ENCODE measurements around the gene NKD2.

DNA sequence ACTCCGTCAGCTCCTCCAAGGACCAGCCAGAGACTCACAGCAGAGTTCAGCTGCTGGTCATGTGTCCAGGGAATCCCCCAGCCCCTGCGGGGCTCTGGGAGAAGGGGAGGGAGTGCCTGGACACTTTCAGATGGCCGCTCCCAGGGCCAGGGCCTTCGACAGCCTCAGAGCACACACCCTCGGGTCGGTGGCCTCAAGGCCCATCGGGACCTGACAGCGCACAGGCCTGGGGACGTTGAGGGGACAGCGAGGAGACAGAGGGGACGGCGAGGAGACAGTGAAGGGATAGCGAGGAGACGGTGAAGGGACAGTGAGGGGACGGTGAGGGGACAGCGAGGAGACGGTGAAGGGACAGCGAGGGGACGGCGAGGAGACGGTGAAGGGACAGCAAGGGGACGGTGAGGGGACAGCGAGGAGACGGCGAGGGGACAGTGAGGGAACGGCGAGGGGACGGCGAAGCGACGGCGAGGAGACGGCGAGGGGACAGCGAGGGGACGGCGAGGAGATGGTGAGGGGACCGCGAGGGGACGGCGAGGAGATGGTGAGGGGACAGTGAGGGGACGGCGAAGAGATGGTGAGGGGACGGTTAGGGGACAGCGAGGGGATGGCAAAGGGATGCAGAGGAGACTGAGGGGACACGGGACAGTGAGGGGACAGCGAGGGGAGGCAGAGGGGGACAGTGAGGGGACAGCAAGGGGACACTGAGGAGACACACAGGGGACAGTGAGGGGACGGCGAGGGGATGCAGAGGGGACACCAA, 56.0 kb downstream of the NKD2 start:
- no peak for TF ChIP-seq SUZ12 (IDR thresholded peaks at IDR 0.05; ENCODE audit: extremely low read depth, insufficient read depth, insufficient read length)
- no peak for TF ChIP-seq ZNF274 (IDR thresholded peaks at IDR 0.05; ENCODE audit: low read depth, low read length)
